Measurements from ENCODE around the gene LTBP2.
A peak's percentile ranks its signal among the peaks of the same experiment; 100 is the strongest.

The LTBP2 gene

DNA sequence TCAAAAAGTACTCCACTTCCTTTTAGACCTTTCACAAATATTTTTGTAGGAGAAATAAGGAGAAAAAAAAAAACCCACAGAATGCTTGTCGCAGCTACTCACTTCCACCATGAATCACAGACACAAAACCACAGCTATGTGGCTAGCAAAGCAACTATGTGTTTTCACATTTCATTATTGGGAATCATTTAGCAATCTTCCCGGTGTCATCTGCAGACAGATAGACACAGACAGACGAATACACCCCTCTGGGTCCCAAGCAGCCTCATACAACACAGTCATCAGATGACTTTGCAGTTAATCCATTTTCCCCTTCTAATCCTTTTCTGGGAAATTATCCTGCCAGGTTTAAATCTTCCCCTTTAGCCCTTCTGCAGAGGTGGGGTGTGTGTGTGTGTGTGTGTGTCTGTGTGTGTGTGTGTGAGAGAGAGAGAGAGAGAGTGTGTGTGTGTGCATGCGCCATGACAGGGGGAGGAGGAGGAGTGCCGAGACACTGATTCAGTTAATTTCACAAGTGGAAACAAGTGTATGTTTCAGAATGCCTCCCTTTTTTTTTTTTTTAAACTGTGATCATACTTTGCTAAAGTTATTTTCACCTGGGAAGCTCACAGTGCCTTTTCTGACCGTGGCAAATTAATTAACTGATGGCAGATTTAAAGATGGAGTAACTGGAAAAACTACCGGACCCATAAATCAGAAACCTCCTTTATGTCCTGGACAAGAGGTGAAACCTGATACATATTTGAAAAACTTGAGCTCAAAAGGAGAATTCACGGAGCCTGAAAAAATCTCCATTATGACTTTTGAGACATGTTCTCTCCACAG, 39.9 kb downstream of the LTBP2 start:
- DNase-seq (ENCODE audit: low spot score), result no peak

DNA sequence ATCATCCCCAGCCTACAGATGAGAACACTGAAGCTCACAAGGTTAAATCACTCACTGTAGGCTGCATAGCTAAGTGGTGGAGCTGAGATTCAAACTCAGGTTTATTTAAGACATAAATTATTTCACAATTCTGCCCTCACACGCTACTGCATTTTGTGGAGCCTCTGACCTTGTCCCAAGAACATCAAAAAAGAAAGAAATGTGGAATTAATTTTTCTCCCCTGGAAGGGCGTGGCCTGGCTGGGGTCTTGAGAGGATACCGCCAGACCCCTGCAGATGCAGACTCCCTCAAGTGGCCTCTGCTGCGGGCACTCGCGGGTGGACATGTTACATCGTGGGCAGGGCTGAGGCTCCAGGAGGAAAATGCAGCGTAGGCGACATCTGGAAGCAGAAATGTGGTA, 40.6 kb downstream of the LTBP2 start:
- no peak for DNase-seq (ENCODE audit: low spot score)

GRCh38 chr14:74570696-74571095, 41.3 kb downstream of the LTBP2 start:
- no peak for DNase-seq (ENCODE audit: low spot score)

GRCh38 chr14:74569806-74570591, 42.0 kb downstream of the LTBP2 start:
- DNase-seq (ENCODE audit: low spot score), result no peak

GRCh38 chr14:74569387-74569786, 42.6 kb downstream of the LTBP2 start:
- no peak for DNase-seq (ENCODE audit: low spot score)

GRCh38 chr14:74568911-74569310, 43.1 kb downstream of the LTBP2 start:
- DNase-seq (ENCODE audit: low spot score), result no peak

DNA sequence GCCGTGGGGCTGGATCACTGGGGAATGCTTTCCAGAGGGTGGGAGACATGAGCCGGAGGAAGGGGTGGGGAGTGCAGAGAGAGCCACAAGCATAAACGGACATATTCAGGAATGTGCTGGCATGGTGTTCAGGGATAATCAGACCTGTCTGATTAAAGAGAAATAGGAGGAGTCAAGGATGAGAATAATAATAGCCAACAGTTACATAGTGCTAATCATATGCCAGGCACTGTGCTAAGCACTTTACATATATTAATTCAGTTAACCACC, 43.7 kb downstream of the LTBP2 start:
- no peak for DNase-seq (ENCODE audit: low spot score)

DNA sequence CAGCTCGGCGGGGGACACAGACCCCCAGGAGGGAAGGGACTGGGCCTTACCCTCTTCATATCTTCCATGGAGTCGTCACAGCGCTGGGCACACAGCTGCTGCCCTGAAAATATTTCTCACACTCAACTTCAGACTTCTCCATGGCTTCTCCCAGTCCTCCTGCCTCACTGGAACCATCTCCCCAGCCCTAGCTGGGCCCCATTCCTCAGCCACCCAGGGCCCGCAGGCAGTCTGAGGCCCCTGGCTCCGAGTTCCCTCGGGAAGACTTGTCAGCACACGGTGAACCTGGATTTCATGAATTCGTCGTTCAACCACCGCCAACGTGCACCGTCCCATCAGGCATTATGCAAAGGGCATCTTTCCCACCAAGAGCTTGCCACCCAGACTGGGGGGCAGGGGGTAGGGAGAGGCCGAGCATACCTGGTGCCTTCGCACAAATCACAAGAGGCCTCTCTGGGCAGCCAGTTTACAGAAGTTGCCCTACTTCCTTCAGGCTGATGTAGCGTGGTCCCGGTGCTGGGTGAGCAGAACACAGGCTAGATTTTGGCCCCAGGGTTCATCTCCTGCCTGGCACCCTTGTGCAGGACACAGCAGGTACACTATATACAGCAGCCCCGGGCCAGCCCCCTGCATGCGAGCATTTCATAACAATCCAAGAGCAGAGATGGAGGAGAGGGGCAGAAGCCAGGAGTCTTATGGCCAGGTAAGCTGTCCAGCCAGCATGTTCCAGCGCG, 44.2 kb downstream of the LTBP2 start:
- DNase-seq (ENCODE audit: low spot score), result no peak

DNA sequence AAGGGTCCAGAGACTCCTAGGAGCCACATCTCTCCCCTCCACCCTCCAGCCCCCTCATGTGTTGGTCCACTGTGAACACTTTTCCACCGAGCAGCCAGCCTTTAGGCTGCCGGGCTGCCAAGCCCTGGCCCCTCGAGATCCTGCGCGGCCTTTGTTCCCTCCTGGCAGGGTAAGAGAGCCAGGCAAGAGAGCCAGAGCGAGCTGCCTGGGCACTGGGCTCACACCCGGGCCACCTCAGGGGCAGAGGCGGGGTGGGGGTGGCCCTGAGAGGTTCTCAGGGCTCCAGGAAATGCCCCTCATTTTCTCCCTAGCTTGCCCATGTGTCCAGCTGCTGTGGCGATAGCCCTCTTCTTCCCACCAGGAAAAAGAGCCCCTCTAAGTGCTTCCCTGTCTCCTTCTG, 44.8 kb downstream of the LTBP2 start:
- no peak for DNase-seq (ENCODE audit: low spot score)

DNA sequence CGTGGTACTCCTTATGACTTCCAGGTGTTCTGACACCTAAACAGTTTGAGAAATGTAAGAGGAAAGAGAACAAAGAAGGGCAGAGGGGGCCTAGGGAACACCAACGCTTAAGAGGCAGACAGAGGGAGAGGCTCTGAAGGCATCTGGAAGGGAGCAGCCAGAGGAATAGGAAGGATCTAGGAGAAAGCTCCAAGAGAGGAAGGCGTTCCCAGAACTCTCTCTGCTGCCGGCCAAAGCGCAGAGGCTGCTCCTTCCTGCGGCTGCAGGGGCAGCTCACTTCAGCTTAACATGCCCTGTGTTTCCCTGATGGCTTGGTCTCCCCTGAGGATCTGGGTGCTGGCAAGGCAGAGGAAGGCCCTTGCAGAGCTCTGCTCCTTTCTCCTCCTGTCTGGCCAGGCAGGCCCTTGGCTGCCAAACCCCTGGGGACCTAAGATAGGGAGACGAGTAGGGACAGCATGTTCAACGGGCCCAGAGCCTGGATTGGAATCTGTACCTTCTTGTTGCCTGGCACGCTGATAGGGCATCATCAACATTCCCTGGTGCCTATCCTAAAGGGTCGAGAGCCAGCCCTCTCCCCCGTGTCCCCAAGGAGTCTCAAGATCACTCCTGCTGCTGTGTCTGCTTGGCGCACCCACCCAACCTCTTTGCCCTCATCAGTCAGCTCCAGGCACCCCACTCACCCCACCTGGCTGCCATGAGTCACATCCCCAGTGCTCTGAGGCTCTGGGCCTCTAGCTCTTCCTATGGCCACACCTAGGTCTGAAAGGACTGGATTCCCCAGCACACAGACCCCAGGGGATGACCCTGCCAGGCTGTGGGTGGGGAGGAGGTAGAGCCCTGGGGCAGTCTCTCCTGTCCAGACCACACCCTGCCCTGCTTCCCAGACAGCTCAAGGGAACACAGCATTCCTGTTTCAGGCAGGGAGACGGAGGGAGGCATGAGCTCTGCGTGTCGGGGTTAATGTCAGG, 45.6 kb downstream of the LTBP2 start:
- DNase-seq (ENCODE audit: low spot score), result no peak

- DNase-seq (ENCODE audit: low spot score), result no peak
Observed at GRCh38 chr14:74563586-74564159, 48.4 kb downstream of the LTBP2 start.

- DNase-seq (ENCODE audit: low spot score), result no peak
Observed at GRCh38 chr14:74563233-74563585, 48.8 kb downstream of the LTBP2 start.

DNA sequence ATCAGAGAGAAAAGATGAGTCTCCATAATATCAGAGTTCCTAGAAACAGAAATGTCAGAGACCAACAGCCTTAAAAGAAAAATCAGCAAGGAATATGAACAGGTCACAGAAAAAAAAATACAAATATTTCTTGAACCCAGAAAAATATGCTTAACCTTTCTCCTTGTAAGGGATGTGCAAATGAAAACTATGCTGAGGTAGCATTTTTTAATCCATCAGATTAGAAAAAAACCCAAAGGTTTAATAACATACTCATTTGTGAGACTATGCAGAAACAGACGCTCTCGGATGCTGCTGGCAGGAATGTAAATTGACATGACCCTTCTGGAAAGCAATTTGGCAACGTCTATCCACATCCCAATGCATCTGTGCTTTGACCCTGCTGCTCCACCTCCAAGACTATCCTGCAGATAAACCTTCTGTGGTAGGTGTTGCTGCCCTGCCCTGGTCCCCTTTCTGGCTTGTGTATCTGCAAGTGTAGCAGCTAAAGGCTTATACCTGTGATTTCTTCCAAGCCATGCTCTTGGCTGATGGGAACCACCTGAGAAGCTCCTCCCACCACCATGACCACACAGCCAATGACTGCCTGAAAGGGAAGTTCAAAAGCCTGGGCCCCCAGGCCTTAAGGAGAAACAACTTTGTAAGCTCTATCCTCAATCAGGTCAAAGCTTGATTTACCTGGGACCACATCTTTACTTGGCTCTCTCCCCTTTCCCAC, 49.4 kb downstream of the LTBP2 start:
- DNase-seq (ENCODE audit: low spot score), result no peak

DNA sequence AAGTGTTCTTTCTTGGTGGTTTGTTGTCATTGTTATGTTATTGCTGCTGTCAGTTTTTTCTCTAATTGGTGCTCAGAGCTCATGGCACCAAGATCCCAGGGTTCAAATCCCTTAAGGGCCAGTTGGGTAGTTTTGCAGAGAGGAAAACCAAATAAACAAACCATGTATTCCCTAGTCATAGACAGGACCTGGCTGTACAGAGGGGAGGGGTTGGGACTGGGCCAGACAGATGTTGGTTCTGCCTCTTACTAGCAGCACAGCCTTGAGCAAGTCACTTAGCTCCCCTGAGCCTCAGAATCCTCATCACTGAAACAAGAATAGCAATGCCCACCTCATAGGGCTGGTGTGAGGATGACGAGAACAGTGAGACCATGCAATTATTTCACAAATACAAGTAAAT, 53.4 kb downstream of the LTBP2 start:
- DNase-seq (ENCODE audit: low spot score), result no peak

GRCh38 chr14:74557691-74558090, 54.3 kb downstream of the LTBP2 start:
- no peak for DNase-seq (ENCODE audit: low spot score)

DNA sequence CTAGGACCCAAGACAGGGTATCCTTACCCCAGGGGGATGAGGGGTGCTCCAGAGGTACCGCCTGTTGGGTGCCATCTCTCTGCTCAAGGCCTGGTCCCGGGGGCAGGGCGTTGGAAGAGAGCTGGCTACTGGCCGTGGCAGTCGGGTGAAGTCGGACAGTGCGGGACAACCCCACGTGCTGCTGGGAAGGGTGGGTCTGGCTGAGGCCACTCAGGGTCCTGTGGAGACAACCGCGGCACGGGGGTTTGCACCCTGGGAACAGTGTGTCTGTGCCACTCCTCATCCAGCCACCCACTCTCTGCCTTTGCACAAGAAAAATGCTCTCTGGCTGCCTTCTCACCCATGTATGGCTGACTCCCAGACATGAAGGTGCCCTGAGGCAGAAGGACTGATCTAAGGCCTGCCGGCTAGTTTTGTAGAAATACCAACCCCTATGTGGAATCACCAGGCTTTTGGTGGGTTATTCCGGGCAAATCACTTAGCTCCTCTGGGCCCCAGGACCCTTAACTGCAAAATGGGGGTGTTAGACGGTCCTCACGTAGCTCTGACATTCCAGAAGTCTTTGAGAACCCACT, 56.5 kb downstream of the LTBP2 start:
- DNase-seq (ENCODE audit: low spot score), result no peak

- no peak for DNase-seq (ENCODE audit: low spot score)
Observed at GRCh38 chr14:74554742-74555362, 57.2 kb downstream of the LTBP2 start.

DNA sequence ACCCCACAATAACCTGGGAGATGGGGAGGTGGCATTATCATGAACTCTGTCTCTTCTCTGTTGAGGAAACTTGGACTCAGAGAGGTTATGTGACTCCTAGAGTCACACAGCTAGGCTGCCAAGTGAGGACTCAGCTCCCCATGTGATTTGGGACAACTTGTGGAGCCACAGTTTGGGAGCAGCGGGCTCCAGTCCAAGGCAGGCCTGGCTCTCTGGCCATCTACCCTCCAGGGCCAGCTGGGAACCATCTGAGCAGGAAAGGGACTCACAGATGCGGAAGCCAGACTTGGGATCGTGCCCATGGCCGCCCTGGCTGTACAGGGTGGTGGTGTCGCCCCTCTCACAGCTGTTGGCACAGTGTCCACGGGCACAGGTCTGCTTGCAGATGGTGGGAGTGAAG, 59.4 kb downstream of the LTBP2 start:
- DNase-seq (ENCODE audit: low spot score), result no peak

DNA sequence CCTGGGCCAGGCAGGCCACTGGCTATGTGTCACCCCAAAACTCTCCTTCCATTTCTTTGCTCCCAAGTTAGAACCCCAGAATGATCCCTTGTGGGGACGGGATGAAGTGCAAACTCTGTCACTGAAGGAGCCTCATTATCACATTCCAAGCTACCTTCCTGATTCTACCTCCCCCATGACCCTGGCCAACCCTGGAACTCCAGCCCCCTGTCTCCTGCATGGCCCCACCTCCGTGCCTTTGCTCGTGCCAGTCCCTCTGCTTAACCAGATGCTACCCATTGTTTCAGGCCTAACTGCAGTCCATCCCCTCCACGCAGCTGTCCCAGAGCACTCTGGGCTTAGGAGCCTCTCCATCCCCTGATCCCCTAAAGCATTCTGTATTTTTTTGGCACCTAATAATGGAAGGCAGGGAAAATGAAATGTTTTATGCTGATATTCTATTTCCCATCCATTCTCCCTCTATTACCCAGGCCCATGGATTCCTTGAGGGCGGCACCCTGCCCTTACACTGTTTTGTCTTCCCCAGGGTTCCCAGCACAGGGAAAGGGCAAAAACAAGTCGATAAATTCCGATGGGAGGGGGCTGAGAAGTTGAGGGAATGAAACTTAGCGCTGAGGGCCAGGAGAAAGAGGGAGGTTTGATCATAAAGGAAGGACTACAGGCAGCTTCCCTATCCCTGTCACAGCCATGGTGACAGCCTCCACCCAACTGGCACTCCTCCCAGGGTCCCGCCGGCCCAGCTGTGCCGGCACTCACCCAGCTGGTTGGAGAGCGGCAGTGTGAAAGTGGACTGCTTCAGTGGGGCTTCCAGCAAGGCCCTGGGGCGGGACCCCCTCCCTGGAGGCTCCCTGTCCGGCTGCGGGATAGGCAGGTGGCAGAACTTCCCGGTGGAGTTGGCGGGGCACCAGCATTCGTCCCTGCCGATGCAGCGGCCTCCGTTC, 60.3 kb downstream of the LTBP2 start:
- peak; percentile 37 for DNase-seq (ENCODE audit: low spot score)
